Prostate gland (tissue), 2 donors: ENCODE measurements around the gene FAM3B.

Experiments
- POLR2A ChIP-seq: fragments of 450-650 bp; IDR thresholded peaks from one replicate; pipeline ENCODE4 v1.6.1; 2016; ENCODE audit warnings: antibody characterized with exemption, mild to moderate bottlenecking
- POLR2AphosphoS5 ChIP-seq: sonication (generic); formaldehyde crosslinking; IDR thresholded peaks from one replicate; pipeline ENCODE4 v1.6.1; 2017; ENCODE audit warnings: antibody characterized with exemption
- TF ChIP-seq, protein P1 (sequence below), 4 experiments: fragments of 200-600 bp in 2 of 4; fragments of 450-650 bp in 2 of 4; sonication (generic) in 2 of 4; IDR thresholded peaks; 1 replicate in 3 of 4; 2 replicates in 1 of 4; pipeline ENCODE4 v1.5.1; 2016 to 2019; ENCODE audit warnings: antibody characterized with exemption in 4 of 4, mild to moderate bottlenecking in 2 of 4, moderate library complexity in 2 of 4

DNA sequence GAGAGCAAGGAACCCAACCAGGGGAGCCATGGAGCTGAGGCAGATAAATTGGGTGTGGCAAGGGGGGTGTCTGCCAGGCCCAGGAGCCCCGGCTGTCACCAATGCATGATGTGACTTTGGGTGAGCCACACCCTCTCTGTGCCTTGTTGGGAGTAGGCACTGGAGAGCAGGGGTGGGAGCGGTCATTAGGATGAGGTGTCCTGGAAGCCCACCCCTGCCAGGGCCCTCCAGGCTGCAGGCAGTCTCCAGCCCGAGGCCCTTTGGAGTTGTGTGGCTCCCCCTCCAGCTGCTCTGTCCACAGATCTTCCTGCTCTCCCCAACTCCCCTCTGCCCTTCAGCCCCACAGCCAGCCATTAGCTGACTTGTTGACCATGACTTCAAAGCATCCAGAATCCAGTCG, 56.7 kb downstream of the FAM3B start:
- TF ChIP-seq, protein P1, sequence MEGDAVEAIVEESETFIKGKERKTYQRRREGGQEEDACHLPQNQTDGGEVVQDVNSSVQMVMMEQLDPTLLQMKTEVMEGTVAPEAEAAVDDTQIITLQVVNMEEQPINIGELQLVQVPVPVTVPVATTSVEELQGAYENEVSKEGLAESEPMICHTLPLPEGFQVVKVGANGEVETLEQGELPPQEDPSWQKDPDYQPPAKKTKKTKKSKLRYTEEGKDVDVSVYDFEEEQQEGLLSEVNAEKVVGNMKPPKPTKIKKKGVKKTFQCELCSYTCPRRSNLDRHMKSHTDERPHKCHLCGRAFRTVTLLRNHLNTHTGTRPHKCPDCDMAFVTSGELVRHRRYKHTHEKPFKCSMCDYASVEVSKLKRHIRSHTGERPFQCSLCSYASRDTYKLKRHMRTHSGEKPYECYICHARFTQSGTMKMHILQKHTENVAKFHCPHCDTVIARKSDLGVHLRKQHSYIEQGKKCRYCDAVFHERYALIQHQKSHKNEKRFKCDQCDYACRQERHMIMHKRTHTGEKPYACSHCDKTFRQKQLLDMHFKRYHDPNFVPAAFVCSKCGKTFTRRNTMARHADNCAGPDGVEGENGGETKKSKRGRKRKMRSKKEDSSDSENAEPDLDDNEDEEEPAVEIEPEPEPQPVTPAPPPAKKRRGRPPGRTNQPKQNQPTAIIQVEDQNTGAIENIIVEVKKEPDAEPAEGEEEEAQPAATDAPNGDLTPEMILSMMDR (IDR thresholded peaks at IDR 0.05): no peak
- no peak for TF ChIP-seq POLR2AphosphoS5
- no peak for TF ChIP-seq POLR2A
